ENCODE results near the gene DHDH.
A peak's percentile ranks its signal among the peaks of the same experiment; 100 is the strongest.

The DHDH gene

DNA sequence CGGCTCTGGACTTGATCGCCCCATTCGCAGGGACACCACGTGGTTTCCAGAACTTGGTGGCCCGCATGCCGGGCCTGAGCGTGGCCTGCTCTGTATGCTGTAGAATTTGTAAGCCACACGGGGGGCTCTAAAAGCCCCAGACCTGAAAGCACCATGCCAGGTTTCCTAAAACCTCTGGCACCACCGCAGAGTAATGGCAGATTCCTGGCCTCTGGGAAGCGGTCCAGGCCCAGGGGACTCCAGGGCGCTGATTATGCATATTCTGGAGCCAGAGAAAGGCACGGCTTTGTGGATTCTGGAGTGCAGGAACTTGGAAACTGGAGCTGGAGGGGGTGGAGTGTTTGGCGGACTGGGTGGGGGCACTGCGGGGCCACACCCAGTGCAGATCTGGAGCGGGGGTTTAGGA lies 35.3 kb downstream of the DHDH start:
- DNase-seq = no peak

DNA sequence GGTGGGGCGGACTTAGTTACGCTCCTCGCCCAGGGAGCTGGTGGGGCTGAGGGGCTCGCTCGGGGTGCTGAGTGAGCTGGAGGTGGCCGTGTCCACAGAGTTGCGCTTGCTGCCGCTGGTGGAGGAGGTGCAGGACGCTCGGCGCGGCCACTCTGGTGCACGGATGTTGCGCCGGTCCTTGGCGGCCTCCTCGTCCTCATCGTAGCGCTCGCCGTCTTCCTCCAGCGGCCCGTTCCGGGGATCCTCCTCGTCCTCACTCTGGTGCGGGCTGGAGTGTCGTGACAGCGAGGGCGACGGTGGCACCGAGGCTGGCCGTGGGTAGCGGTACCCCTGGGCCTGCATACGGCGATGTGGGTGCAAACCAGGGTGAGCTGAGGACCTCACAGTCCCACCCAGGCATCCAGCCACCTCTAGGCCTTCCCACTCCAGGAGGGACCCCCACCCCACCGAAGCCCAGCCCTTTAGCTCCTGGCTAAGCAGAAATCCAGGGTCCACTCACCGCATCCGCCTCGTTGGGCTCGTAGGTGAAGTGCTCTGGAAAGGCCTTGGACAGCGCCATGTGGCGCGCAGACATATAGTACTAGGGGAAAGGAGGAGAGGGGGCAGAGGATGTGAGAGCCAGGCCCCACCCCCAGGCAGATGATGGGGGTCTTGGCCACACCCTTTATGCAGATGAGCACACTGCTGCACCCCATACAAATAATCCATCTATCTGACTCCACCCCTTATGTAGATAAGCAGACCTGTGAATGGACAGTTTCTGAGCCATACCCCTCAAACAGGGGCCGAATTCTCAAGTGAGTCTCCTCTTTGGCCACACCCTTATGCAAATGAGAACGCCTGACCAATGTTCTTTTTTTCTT lies 36.0 kb downstream of the DHDH start:
- peak; percentile 92 for DNase-seq

GRCh38 chr19:48970139-48970766 lies 36.8 kb downstream of the DHDH start:
- no peak for DNase-seq

- peak; percentile 39 for DNase-seq
Measured at GRCh38 chr19:48970923-48971395, 37.5 kb downstream of the DHDH start.

DNA sequence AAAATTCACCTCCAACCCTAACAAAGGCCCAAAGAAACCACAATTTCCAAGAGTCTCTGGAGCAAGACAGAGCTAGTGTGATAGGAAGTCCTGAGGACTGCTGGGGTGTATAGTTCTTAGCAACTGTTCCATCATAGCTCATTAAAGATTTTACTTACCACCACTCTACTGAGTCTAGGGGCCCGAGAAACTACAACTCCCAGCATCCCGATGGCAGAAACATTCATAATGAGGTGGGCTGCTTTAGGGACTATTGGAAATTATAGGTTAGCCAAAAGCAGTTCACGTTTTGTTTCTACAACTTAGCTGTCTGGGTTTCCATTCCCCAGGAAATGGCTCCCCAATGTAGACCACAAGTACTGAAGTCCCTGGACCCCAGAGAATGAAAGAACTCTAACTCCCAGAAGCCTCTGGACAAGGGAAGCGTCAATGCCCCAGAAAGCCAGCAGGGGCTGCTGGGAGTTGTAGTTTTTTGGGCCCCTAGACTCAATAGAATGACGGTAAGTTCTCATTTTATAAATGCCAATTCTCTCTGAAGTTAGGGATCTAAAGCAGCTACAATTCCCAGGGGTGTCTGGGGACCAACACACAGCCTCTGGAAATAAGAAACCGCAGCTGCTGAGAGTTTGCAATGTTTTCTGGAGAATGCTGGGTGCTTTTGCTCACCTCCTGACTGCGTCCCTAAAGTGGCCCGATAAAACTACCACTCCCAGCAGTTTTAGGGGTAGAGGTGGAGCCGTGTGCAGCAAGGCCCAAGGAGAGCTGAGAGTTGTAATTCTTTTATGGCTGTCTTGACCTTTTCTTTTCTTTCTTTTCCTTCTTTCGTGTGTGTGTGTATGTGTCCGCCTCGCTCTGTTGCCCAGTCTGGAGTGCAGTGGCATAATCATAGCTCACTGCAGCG lies 42.7 kb downstream of the DHDH start:
- DNase-seq = no peak

GRCh38 chr19:48977061-48977460 lies 43.6 kb downstream of the DHDH start:
- DNase-seq = no peak

- no peak for DNase-seq
Measured at GRCh38 chr19:48982280-48982679, 48.8 kb downstream of the DHDH start.

DNA sequence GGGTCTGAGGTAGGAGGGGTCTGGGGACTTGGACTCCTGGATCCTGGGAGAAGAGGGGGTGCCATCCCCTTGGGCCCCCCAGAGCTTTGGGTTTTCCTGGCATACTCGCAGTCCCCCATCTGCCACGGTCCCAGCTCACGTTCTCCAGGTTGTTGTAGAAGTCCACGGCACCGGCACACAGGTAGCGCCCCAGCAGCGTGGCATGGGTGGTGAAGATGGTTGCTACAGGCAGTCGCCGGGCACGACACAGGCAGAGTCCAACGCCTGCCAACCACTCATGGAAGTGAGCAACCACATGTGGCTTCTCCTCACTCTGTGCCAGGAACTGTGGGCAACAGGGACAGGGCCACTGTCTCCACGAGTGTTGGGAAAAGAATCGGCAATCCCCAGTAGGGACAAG lies 52.2 kb downstream of the DHDH start:
- no peak for DNase-seq

GRCh38 chr19:48986211-48986610 lies 52.7 kb downstream of the DHDH start:
- no peak for DNase-seq

DNA sequence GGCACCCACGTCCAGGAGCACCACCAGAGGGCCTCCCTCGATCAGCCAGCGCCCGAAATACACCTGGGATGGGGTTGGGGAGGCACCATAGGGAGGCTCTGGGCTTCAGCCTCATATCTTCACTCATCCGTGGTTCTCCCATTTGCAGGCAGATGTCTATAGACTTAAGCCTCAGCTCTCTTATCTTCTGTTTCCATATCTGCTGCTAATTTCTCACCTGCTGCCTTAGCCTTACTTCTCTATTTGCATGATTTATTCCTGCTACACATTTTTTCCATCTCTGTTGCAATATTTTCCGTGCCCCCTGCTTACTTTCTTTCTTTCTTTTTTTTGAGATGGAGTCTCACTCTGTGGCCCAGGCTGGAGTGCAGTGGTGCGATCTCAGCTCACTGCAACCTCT lies 53.8 kb downstream of the DHDH start:
- no peak for DNase-seq

GRCh38 chr19:48988286-48988685 lies 54.8 kb downstream of the DHDH start:
- DNase-seq = no peak

DNA sequence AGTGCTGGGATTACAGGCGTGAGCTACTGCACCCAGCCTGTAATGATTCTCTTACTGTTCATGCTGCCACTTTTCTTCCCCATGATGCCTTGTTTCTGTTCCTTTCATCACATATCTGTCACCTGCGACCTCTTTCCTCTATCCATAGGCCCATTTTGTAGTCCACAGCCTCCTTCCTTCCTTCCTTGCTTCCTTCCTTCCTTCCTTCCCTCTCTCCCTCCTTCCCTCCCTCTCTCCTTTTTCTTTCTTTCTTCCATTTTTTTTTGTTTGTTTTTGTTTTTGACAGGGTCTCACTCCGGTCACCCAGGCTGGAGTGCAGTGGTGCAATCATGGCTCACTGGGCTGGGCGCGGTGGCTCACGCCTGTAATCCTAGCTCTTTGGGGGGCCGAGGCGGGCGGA lies 55.4 kb downstream of the DHDH start:
- DNase-seq = no peak

DNA sequence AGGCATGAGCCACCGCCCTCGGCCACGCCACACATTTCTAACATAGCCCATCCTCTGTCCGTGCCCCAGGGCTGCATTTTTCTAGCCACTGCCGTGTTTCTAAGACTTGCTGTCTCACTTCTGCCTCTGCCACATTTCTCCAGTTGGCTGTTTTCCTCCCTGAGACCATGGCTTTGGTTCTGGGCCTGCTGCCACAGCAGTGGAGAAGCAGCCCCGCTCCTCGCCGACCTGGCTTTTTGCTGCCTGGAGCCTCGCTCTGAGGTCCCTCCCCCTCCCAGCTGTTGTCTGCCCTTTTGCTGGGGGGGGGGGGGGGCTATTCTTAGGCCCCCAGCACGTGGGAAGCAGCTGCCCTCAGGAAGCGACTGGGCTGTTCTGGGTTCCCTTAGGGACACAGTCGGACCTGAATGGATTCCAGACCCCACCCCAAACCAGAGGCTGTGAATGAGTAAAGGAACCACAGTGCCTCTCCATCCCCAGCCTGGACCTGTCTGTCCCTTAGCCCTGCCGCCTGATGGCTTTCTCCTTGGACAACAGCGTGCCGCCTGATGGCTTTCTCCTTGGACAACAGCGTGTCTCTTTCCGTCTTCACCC lies 56.3 kb downstream of the DHDH start:
- DNase-seq = no peak

DNA sequence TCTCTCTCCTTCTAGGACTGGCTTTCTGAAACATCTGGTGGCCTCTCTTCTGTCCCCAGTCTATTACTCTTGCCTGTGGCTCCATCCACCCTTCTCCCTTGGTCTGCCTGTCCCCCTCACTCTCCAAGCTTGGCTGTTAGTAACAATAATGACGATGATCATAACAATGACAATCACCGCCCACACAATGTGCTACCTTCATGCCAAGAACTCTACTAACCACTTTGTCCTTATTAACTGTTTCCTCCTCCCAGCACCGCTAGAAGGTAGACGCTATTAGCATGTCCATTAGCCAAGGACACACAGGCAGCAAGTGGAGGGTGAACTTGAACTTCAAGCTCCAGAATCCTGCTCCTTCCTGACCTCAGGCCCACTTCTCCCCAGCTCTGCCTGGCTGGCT lies 56.9 kb downstream of the DHDH start:
- no peak for DNase-seq

DNA sequence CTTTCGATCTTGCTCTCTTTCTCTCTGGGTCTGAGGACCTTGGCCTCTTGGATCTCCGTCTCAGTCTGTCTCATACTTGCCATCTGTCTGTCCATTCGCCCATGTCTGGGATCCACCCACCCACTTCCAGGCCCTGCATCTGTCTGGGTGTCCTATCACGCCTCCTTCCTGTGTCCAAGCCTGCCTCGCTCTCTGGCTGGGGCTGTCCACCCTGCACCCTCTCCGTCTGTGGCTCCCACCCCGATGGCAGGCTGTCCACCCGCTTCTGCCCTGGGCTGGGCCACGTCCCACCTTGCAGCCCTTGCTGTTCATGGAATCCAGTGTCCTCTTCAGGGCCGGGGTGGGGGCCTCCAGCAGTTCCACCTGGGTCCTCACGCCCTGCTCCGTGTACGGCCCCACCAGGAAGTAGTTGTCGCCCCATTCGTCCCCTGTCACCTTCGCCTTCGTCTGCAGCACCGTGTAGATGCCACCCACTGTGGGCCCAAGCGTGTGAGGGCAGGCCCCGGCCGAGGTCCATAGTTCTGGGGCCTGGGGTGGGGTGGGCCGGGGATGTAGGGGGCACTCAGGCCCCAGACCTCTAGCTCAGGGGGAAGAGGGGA lies 57.6 kb downstream of the DHDH start:
- no peak for DNase-seq

DNA sequence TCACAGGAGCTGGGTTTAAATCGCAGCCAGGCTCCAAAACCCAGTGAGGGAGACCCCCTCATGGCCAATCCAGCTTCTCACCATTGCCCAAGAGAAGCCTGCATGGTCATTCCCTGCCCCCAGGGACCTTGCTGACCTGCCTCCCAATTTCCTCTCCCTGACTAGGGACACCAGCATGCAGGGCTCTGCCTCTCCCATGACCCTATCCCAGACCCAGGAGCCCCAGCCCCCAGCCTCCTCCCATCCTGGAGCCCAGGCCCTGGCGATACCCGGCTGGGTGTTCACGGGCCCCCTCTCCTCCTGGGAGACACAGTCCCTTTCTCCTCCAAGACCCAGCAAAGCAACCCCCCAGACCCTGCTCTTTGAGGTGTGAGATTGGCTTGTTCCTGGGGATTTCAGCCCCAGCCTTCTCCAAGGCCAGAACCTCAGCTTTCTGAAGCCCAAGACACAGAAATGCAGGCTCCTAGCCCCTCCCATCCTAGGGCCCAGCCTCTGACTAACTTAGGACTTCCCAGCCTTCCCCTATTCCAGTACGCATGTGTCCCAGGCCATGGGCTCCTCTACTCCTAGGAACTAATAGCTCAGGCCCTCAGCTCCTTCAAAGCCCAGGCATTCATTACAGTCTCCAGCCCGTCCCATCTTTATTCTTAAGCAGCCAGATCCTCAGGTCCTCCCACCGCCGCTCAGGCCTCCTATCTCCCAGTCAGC lies 58.5 kb downstream of the DHDH start:
- DNase-seq = peak; percentile 71

- DNase-seq = no peak
Measured at GRCh38 chr19:48992581-48993174, 59.2 kb downstream of the DHDH start.

GRCh38 chr19:48993175-48994034 lies 59.9 kb downstream of the DHDH start, which contains the start of the genes GYS1 and RUVBL2:
Gene GYS1 (minus strand): TSS chr19:48993309. CDS start chr19:48993112, 197 bp downstream.
Gene RUVBL2 (plus strand): TSS chr19:48993887. CDS start chr19:48993912, 25 bp downstream.
- peak; percentile 99 for DNase-seq

DNA sequence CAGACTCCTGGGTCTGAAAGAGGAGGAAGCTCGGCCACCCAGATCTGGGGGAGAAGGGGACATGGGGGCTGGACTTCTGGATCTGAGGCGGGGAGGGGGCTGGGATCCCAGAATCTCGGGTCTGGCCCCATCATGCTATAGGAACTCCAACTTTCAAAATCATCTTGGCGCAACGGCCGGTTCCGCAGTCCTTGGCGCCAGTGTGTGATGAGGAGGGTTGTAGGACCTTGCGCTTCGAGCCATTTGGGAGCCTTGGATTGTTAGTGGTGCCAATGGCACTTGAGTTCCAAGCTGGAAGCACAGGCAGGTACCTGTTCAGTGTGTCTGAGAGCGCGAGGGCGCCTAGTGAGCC lies 60.5 kb downstream of the DHDH start:
- no peak for DNase-seq
